Parathyroid adenoma (tissue), 2 donors: ENCODE data around the gene ZNF681.
A peak's percentile ranks its signal among the peaks of the same experiment; 100 is the strongest.
"Not testable (repeated sequence)": the region's sequence is repeated elsewhere in the genome, so short reads cannot be mapped to it uniquely, and the experiment has no call there.

Experiments used
- H2AFZ ChIP-seq: fragments of 300-600 bp; sonication (generic); one replicate; pipeline ENCODE4 v1.7.0; 2017; ENCODE audit warnings: antibody characterized with exemption, mild to moderate bottlenecking
- H3K27ac ChIP-seq: fragments of 300-600 bp; sonication (generic); one replicate; pipeline ENCODE4 v1.7.0; 2017
- H3K27me3 ChIP-seq: fragments of 300-600 bp; sonication (generic); one replicate; pipeline ENCODE4 v1.7.0; 2017; ENCODE audit warnings: low read length; ENCODE audit not compliant: control insufficient read depth, insufficient read depth
- H3K36me3 ChIP-seq: fragments of 300-600 bp; sonication (generic); one replicate; pipeline ENCODE4 v1.7.0; 2017; ENCODE audit warnings: low read length; ENCODE audit not compliant: control insufficient read depth, insufficient read depth
- H3K4me1 ChIP-seq: fragments of 300-600 bp; sonication (generic); one replicate; pipeline ENCODE4 v1.7.0; 2017; ENCODE audit warnings: control low read depth
- H3K4me2 ChIP-seq: fragments of 300-600 bp; sonication (generic); one replicate; pipeline ENCODE4 v1.7.0; 2017; ENCODE audit warnings: low read length
- H3K4me3 ChIP-seq: fragments of 300-600 bp; sonication (generic); one replicate; pipeline ENCODE4 v1.7.0; 2017; ENCODE audit warnings: low read depth, low read length
- H3K79me2 ChIP-seq: fragments of 300-600 bp; sonication (generic); one replicate; pipeline ENCODE4 v1.7.0; 2017; ENCODE audit warnings: control low read depth
- H3K9ac ChIP-seq: fragments of 300-600 bp; sonication (generic); one replicate; pipeline ENCODE4 v1.7.0; 2017; ENCODE audit warnings: mild to moderate bottlenecking
- H3K9me3 ChIP-seq: fragments of 300-600 bp; sonication (generic); one replicate; pipeline ENCODE4 v1.7.0; 2017; ENCODE audit warnings: low read length; ENCODE audit not compliant: control insufficient read depth
- TF ChIP-seq, protein P1 (sequence below): fragments of 300-600 bp; sonication (generic); IDR thresholded peaks from one replicate; pipeline ENCODE4 v1.7.0; 2017; ENCODE audit warnings: antibody characterized with exemption, mild to moderate bottlenecking
- donor health status: primary hyperparathyroidism.

Gene ZNF681

GRCh38 chr19:23766951-23767350 is 8.3 kb upstream of the ZNF681 start:
- H3K4me1 ChIP-seq = peaks cover 4% of the 10 kb centered on the region
- no peak overlapping the region for H2AFZ ChIP-seq
- H3K79me2 ChIP-seq = peaks cover 5% of the 10 kb centered on the region
- H3K4me2 ChIP-seq = no peak overlapping the region
- no peak overlapping the region for H3K27ac ChIP-seq
- H3K9me3 ChIP-seq = no peaks in the 10 kb centered on the region
- H3K27me3 ChIP-seq = no peaks in the 10 kb centered on the region
- no peak overlapping the region for H3K9ac ChIP-seq
- TF ChIP-seq, protein P1, sequence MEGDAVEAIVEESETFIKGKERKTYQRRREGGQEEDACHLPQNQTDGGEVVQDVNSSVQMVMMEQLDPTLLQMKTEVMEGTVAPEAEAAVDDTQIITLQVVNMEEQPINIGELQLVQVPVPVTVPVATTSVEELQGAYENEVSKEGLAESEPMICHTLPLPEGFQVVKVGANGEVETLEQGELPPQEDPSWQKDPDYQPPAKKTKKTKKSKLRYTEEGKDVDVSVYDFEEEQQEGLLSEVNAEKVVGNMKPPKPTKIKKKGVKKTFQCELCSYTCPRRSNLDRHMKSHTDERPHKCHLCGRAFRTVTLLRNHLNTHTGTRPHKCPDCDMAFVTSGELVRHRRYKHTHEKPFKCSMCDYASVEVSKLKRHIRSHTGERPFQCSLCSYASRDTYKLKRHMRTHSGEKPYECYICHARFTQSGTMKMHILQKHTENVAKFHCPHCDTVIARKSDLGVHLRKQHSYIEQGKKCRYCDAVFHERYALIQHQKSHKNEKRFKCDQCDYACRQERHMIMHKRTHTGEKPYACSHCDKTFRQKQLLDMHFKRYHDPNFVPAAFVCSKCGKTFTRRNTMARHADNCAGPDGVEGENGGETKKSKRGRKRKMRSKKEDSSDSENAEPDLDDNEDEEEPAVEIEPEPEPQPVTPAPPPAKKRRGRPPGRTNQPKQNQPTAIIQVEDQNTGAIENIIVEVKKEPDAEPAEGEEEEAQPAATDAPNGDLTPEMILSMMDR = no peak
- H3K36me3 ChIP-seq = no peaks in the 10 kb centered on the region
- H3K4me3 ChIP-seq = no peak overlapping the region

DNA sequence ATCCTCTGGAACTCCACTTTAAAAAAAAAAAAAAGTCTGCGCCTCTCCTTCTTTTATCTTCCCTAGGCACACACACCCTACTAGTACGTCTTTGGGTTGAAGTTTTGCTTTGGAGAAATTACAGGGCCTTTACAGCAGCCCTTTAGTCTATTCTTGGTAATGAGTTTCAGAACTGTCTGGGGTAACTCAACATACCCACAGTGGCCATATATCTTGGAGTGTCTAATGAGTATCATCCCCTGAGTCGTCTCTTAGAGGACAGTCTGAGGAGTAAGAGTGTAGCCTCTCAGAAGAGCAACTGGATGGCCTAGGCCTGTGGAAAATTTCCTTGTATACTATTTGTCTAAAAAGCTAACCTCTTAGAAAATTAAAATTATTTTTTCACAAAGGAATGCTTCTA is 6.1 kb upstream of the ZNF681 start:
- no peak overlapping the region for H3K27ac ChIP-seq
- peaks cover 4% of the 10 kb centered on the region for H3K4me1 ChIP-seq
- H3K4me3 ChIP-seq = no peak overlapping the region

GRCh38 chr19:23762884-23763711 is 4.4 kb upstream of the ZNF681 start:
- H3K9ac ChIP-seq = peak overlapping the region; percentile 17
- H2AFZ ChIP-seq = peak overlapping the region; percentile 95
- H3K27ac ChIP-seq = peak overlapping the region; percentile 79
- no peaks in the 10 kb centered on the region for H3K9me3 ChIP-seq
- peaks cover 4% of the 10 kb centered on the region for H3K4me1 ChIP-seq
- TF ChIP-seq, protein P1 = no peak
- H3K4me3 ChIP-seq = peak overlapping the region; percentile 76
- no peaks in the 10 kb centered on the region for H3K36me3 ChIP-seq
- H3K79me2 ChIP-seq = peaks cover 5% of the 10 kb centered on the region
- H3K27me3 ChIP-seq = no peaks in the 10 kb centered on the region
- H3K4me2 ChIP-seq = peak overlapping the region; percentile 75

More for the DNA sequence above, 6.1 kb upstream of the ZNF681 start:
- Histone ChIP-seq H3K9me3 (no peaks in the 10 kb centered on the region), H3K79me2 (peaks cover 5% of the 10 kb centered on the region), H3K9ac (no peak overlapping the region), H3K27me3 (no peaks in the 10 kb centered on the region), H3K36me3 (no peaks in the 10 kb centered on the region), H3K4me2 (no peak overlapping the region), H2AFZ (no peak overlapping the region)
- TF ChIP-seq, protein P1 = no peak

- Histone ChIP-seq H3K36me3 (no peaks in the 10 kb centered on the region), H3K9ac (no peak overlapping the region), H3K79me2 (peaks cover 5% of the 10 kb centered on the region), H3K27ac (peak overlapping the region; percentile 79), H3K27me3 (no peaks in the 10 kb centered on the region), H2AFZ (peak overlapping the region; percentile 95), H3K9me3 (no peaks in the 10 kb centered on the region), H3K4me1 (peaks cover 4% of the 10 kb centered on the region), H3K4me2 (peak overlapping the region; percentile 75), H3K4me3 (peak overlapping the region; percentile 76)
- TF ChIP-seq, protein P1 = no peak
These were observed 3.8 kb upstream of the ZNF681 start for GRCh38 chr19:23762548-23762883.

- not testable (repeated sequence) for H3K27ac ChIP-seq, H2AFZ ChIP-seq, H3K4me1 ChIP-seq, H3K36me3 ChIP-seq, H3K9me3 ChIP-seq, H3K4me3 ChIP-seq, H3K4me2 ChIP-seq, H3K79me2 ChIP-seq, H3K27me3 ChIP-seq, H3K9ac ChIP-seq
These were observed 1.6 kb upstream of the ZNF681 start for GRCh38 chr19:23760326-23760725.

- not testable (repeated sequence) for H3K36me3 ChIP-seq, H3K9ac ChIP-seq, H3K9me3 ChIP-seq
These were observed 15.0 kb downstream of the ZNF681 start for GRCh38 chr19:23743633-23744232.

GRCh38 chr19:23730729-23731465 is 27.8 kb downstream of the ZNF681 start:
- not testable (repeated sequence) for H3K4me1 ChIP-seq, H3K36me3 ChIP-seq, H3K9ac ChIP-seq, H3K79me2 ChIP-seq, H2AFZ ChIP-seq, H3K4me2 ChIP-seq, H3K4me3 ChIP-seq, H3K9me3 ChIP-seq, H3K27me3 ChIP-seq, H3K27ac ChIP-seq

More at GRCh38 chr19:23743633-23744232, 15.0 kb downstream of the ZNF681 start:
- H3K4me1 ChIP-seq, H3K4me2 ChIP-seq, H2AFZ ChIP-seq, H3K79me2 ChIP-seq, H3K27ac ChIP-seq, H3K27me3 ChIP-seq, H3K4me3 ChIP-seq: not testable (repeated sequence)
